Measurements from ENCODE around the gene SOWAHA. TPM values are rescaled to one million over a fixed set of nuclear protein-coding genes. Genes with fewer than 3 reads are reported as not detected.

Gene SOWAHA
- total and polyA plus RNA-seq, 2 of the 8 experiments (the other 6 are each of a cell fraction or from before 2014, with no cell fraction given): 0.09 to 0.11 TPM

GRCh38 chr5:132778856-132779255, 34.2 kb upstream of the SOWAHA start (continued):
- no peak for TF ChIP-seq CHD7 (IDR thresholded peaks at IDR 0.05; ENCODE audit: insufficient replicate concordance, low read length)
- no peak for TF ChIP-seq CEBPB (IDR thresholded peaks at IDR 0.05; ENCODE audit: low read depth, low read length)
- no peak for TF ChIP-seq TCF12 (IDR thresholded peaks at IDR 0.05; ENCODE audit: low read depth, low read length)
- TF ChIP-seq EZH2 (IDR thresholded peaks at IDR 0.05; ENCODE audit: low read depth, low read length, severe bottlenecking): no peak
- TF ChIP-seq BRCA1 (IDR thresholded peaks at IDR 0.05; ENCODE audit: low read depth, low read length): no peak
- TF ChIP-seq RBBP5 (IDR thresholded peaks at IDR 0.05; ENCODE audit: borderline replicate concordance, low read depth, low read length): no peak
- TF ChIP-seq RXRA (IDR thresholded peaks at IDR 0.05; ENCODE audit: insufficient read depth, low read depth, low read length): no peak
- no peak for TF ChIP-seq CHD1 (IDR thresholded peaks at IDR 0.05; ENCODE audit: low read depth, low read length)
- TF ChIP-seq ATF2 (IDR thresholded peaks at IDR 0.05; ENCODE audit: low read length): no peak
- TF ChIP-seq CHD2 (IDR thresholded peaks at IDR 0.05; ENCODE audit: low read length): no peak
